ENCODE results near the gene CLTB. TPM values are rescaled to one million over a fixed set of nuclear protein-coding genes. Genes with fewer than 3 reads are reported as not detected.

The CLTB gene
- total and polyA plus RNA-seq, 2 of the 13 experiments (the other 11 are each of a cell fraction or from before 2014, with no cell fraction given), result 23.3 to 33.8 TPM

- no peak for TF ChIP-seq ZBTB40 (IDR thresholded peaks at IDR 0.05)
- 0 out of 2 replicates have a peak, but pooled peaks have one; percentile 12 for TF ChIP-seq ZBTB40 (CRISPR knock-in tag; IDR thresholded peaks at IDR 0.05)
- TF ChIP-seq ZNF597 (CRISPR knock-in tag; IDR thresholded peaks at IDR 0.05), result no peak
- no peak for TF ChIP-seq AHDC1 (CRISPR knock-in tag; IDR thresholded peaks at IDR 0.05; ENCODE audit: borderline replicate concordance)
- 0 out of 2 replicates have a peak, but pooled peaks have one; percentile 11 for TF ChIP-seq MTERF4 (CRISPR knock-in tag; IDR thresholded peaks at IDR 0.05)
- TF ChIP-seq ZNF30 (CRISPR knock-in tag; IDR thresholded peaks at IDR 0.05), result 0 out of 2 replicates have a peak, but pooled peaks have one; percentile 15
- TF ChIP-seq ZNF574 (CRISPR knock-in tag; IDR thresholded peaks at IDR 0.05), result no peak
- peak; percentile 14 for TF ChIP-seq SRSF1 (optimal IDR thresholded peaks at IDR 0.05; ENCODE audit: low read depth, low read length)
These were observed 55.4 kb downstream of the CLTB start (continued) for GRCh38 chr5:176360894-176361436.

Data from HepG2 (cell line).